Measurements from ENCODE around the gene CDKN2B.

Gene CDKN2B

DNA sequence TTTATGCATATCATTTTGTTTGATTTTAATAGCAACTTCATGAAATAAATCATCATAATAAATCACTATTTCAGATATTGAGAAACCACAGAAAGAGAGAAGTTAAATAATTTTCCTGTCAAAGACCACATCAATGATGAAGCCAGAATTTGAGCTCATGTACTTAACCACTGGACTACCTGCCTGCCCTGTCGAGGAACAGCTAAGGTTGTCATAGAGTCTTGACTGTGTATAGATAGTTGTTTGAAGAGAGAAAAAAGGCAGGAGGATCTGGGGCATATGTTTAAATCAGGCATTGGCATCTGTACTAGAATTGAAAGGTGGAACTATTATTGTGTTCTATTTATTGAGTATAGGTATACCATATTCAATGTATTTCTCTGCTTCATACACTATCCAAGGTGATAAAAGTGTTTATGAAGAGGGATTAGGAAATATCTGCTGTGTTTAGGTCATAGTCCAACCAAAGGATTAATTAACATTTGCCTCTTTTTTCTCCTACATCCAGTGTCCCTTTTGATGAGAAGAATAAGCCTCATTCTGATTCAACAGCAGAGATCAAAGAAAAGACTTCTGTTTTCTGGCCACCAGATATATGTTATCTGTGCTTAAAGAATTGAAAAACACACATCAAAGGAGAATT lies 37.3 kb upstream of the CDKN2B start:
- Histone ChIP-seq H3K4me3 (ENCODE audit: low read depth, low read length) (no peak overlapping the region), H3K27me3 (ENCODE audit: insufficient read depth, low read depth, severe bottlenecking) (no peaks in the 10 kb centered on the region), H3K9me3 (ENCODE audit: severe bottlenecking) (no peaks in the 10 kb centered on the region), H3K36me3 (no peaks in the 10 kb centered on the region), H3K27ac (no peak overlapping the region)
- DNase-seq = no peak
- TF ChIP-seq, protein P1, sequence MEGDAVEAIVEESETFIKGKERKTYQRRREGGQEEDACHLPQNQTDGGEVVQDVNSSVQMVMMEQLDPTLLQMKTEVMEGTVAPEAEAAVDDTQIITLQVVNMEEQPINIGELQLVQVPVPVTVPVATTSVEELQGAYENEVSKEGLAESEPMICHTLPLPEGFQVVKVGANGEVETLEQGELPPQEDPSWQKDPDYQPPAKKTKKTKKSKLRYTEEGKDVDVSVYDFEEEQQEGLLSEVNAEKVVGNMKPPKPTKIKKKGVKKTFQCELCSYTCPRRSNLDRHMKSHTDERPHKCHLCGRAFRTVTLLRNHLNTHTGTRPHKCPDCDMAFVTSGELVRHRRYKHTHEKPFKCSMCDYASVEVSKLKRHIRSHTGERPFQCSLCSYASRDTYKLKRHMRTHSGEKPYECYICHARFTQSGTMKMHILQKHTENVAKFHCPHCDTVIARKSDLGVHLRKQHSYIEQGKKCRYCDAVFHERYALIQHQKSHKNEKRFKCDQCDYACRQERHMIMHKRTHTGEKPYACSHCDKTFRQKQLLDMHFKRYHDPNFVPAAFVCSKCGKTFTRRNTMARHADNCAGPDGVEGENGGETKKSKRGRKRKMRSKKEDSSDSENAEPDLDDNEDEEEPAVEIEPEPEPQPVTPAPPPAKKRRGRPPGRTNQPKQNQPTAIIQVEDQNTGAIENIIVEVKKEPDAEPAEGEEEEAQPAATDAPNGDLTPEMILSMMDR (IDR thresholded peaks at IDR 0.05; ENCODE audit: low read depth, low read length) = no peak

DNA sequence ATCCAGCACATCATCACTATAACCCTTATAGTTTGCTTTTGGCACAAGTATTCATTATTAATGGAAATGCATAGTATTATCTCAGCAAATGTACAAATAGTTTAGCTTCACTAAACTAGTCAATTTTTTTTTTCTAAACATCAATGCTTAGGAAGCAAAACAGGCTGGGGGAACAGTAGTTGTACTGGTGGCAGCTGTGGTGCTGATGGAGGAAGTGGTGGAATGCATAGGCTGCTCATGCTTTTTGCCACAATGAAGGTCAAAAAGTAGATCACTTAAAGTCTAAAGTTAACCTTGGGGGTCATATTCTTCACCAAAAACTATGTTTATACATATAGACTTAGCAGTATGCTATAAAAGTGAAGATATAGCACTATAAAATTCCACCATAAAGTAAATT lies 36.3 kb upstream of the CDKN2B start:
- DNase-seq = no peak
- H3K9me3 ChIP-seq (ENCODE audit: severe bottlenecking) = no peaks in the 10 kb centered on the region
- TF ChIP-seq, protein P1 (IDR thresholded peaks at IDR 0.05; ENCODE audit: low read depth, low read length) = no peak
- H3K27ac ChIP-seq = no peak overlapping the region
- no peaks in the 10 kb centered on the region for H3K36me3 ChIP-seq
- H3K27me3 ChIP-seq (ENCODE audit: insufficient read depth, low read depth, severe bottlenecking) = no peaks in the 10 kb centered on the region
- no peak overlapping the region for H3K4me3 ChIP-seq (ENCODE audit: low read depth, low read length)

DNA sequence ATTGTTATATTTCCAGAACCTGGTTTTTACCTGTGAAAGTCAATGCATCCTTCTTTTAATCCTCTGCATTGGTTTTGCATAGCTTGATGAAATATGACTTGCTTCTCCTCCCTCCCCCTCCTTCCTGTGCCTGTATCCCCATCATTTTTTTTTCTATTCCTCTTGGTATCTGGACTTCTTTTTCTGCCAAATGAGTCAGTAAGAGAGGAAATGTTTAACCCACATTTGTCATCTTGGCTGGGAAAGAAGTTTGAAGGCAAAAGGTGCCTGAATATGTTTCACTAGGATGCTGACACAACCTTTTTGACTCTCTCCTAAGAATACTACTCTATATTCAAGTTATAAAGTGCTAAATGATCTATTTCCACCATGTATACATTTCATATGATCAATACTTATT lies 35.5 kb upstream of the CDKN2B start:
- DNase-seq = no peak
- Histone ChIP-seq H3K27me3 (ENCODE audit: insufficient read depth, low read depth, severe bottlenecking) (no peaks in the 10 kb centered on the region), H3K9me3 (ENCODE audit: severe bottlenecking) (no peaks in the 10 kb centered on the region), H3K4me3 (ENCODE audit: low read depth, low read length) (no peak overlapping the region), H3K27ac (no peak overlapping the region), H3K36me3 (no peaks in the 10 kb centered on the region)
- TF ChIP-seq, protein P1 (IDR thresholded peaks at IDR 0.05; ENCODE audit: low read depth, low read length) = no peak

DNA sequence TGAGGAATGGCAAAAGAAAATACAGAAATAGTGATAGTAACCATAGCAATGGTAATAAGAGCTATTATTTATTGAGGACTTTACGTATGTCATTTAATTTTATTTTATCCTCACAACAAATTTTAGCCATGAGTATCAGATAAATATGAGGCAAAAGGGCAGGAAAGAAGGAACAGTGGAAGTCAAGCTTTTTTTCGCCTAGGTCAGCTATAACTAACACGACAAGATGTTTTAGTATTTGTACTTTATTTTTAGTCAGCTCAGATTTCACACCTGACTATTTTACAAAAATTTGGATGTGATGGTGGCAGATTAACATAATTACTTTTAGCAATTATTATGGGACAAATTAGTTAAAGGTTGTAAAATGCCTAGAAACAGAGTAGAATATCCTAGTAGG lies 34.8 kb upstream of the CDKN2B start:
- no peaks in the 10 kb centered on the region for H3K27me3 ChIP-seq (ENCODE audit: insufficient read depth, low read depth, severe bottlenecking)
- no peak for DNase-seq
- no peaks in the 10 kb centered on the region for H3K9me3 ChIP-seq (ENCODE audit: severe bottlenecking)
- no peaks in the 10 kb centered on the region for H3K36me3 ChIP-seq
- TF ChIP-seq, protein P1 (IDR thresholded peaks at IDR 0.05; ENCODE audit: low read depth, low read length) = no peak
- no peak overlapping the region for H3K27ac ChIP-seq
- H3K4me3 ChIP-seq (ENCODE audit: low read depth, low read length) = no peak overlapping the region

DNA sequence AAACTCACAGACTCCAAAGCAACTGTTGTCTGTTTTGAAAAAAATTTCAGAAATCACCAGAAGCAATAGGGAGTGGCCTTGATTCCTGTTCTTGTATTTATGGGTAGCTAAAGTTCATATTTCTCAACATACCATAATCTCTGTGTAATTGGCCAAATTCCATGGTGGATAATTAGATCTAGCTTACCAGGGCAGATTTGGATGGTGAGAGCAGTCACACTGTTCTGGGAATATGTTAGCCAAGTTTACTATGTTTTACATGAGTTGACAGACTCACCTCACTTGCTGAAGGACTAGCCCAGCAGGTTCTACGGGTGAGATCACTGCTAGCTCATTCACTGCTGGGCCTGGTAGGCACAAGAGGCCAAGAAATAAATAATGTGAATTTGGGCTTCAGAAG lies 32.7 kb upstream of the CDKN2B start:
- Histone ChIP-seq H3K36me3 (no peaks in the 10 kb centered on the region), H3K4me3 (ENCODE audit: low read depth, low read length) (no peak overlapping the region), H3K9me3 (ENCODE audit: severe bottlenecking) (no peaks in the 10 kb centered on the region), H3K27me3 (ENCODE audit: insufficient read depth, low read depth, severe bottlenecking) (no peaks in the 10 kb centered on the region), H3K27ac (no peak overlapping the region)
- TF ChIP-seq, protein P1 (IDR thresholded peaks at IDR 0.05; ENCODE audit: low read depth, low read length) = no peak
- no peak for DNase-seq

DNA sequence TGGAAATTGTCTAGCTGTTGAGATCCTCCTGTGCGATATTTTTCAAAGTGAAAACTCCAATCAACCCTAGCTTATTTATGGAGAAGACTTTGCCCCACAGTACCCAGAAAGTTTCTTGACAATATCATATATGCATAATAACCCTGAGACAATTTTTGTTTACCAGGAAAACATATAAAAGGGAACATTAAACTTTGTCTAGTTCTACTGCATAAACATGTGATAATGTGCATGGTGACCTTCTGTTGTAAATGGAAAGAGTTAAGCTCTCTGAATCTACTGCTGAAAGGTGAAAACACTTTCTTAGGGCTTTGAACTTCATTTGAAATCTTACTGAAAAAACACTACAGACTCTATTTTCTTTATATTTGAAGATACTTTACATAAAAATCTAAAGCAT lies 32.2 kb upstream of the CDKN2B start:
- Histone ChIP-seq H3K36me3 (no peaks in the 10 kb centered on the region), H3K4me3 (ENCODE audit: low read depth, low read length) (no peak overlapping the region), H3K27me3 (ENCODE audit: insufficient read depth, low read depth, severe bottlenecking) (no peaks in the 10 kb centered on the region), H3K27ac (no peak overlapping the region), H3K9me3 (ENCODE audit: severe bottlenecking) (no peaks in the 10 kb centered on the region)
- no peak for DNase-seq
- TF ChIP-seq, protein P1 (IDR thresholded peaks at IDR 0.05; ENCODE audit: low read depth, low read length) = no peak
